ENCODE measurements around the gene TRANK1. TPM values are rescaled to one million over a fixed set of nuclear protein-coding genes. Genes with fewer than 3 reads are reported as not detected.

The TRANK1 gene
- total RNA-seq, 2 donors from 2014 or later = 3.6 to 7.8 TPM

DNA sequence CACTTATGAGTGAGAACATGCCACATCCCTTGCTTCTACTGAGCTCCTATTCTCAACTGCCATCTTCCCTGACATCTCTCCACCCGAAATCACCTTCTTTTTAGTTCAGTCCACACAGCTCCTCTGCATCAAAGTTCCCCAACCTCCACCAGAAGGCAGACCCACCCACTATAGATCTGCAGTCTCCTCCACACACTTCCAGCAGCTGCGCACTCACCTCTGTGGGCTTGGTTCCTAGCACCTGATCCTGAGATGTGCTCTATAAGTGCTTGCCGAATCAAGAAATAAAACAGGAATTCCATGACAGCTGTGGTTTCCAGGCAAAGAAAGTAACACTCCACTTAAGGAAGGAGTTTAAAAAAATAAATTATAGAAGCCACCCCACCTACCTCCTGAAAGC is 85.4 kb downstream of the TRANK1 start:
- no peaks in the 10 kb centered on the region for H3K27me3 ChIP-seq
- no peak overlapping the region for H3K4me3 ChIP-seq
- TF ChIP-seq POLR2A (IDR thresholded peaks at IDR 0.05) (no peak), CTCF (IDR thresholded peaks at IDR 0.05) (no peak)
- no peak overlapping the region for H3K27ac ChIP-seq
- H3K4me1 ChIP-seq = no peaks in the 10 kb centered on the region
- intact Hi-C loops (cut with DNase I) = no loop called here
- H3K36me3 ChIP-seq (replicated peaks in 1 of 2; ENCODE audit: insufficient read depth in 1 of 2, low read depth in 2 of 2) = peaks cover 0 to 12% of the 10 kb centered on the region in 2 donors
- H3K9me3 ChIP-seq = no peaks in the 10 kb centered on the region
- 87 to 96% methylated on average over 3 of the region's 3 CpGs for WGBS, 2 donors
- DNase-seq (no peak), ATAC-seq (no peak)

- Histone ChIP-seq H3K4me1 (no peaks in the 10 kb centered on the region), H3K27me3 (no peaks in the 10 kb centered on the region), H3K4me3 (no peak overlapping the region), H3K36me3 (replicated peaks in 1 of 2; ENCODE audit: insufficient read depth in 1 of 2, low read depth in 2 of 2) (peaks cover 0 to 7% of the 10 kb centered on the region in 2 donors), H3K27ac (no peak overlapping the region), H3K9me3 (no peaks in the 10 kb centered on the region)
- TF ChIP-seq POLR2A (IDR thresholded peaks at IDR 0.05) = no peak
- no peak for TF ChIP-seq CTCF (IDR thresholded peaks at IDR 0.05)
- 77 to 82% methylated on average over 3 of the region's 3 CpGs for WGBS, 2 donors
- no peak for DNase-seq
- ATAC-seq = no peak
- intact Hi-C loops (cut with DNase I) = no loop called here
Measured at GRCh38 chr3:36852071-36852470, 92.8 kb downstream of the TRANK1 start.

GRCh38 chr3:36850743-36851142 is 94.1 kb downstream of the TRANK1 start:
- no peak overlapping the region for H3K27ac ChIP-seq
- no peaks in the 10 kb centered on the region for H3K9me3 ChIP-seq
- DNase-seq (no peak), ATAC-seq (no peak)
- intact Hi-C loops (cut with DNase I) = no loop called here
- no peak overlapping the region for H3K4me3 ChIP-seq
- no peaks in the 10 kb centered on the region for H3K4me1 ChIP-seq
- TF ChIP-seq CTCF (IDR thresholded peaks at IDR 0.05) (no peak), POLR2A (IDR thresholded peaks at IDR 0.05) (no peak)
- 92 to 96% methylated on average over 1 of the region's 1 CpG for WGBS, 2 donors
- H3K27me3 ChIP-seq = no peaks in the 10 kb centered on the region
- H3K36me3 ChIP-seq (replicated peaks in 1 of 2; ENCODE audit: insufficient read depth in 1 of 2, low read depth in 2 of 2) = peaks cover 0 to 2% of the 10 kb centered on the region in 2 donors

DNA sequence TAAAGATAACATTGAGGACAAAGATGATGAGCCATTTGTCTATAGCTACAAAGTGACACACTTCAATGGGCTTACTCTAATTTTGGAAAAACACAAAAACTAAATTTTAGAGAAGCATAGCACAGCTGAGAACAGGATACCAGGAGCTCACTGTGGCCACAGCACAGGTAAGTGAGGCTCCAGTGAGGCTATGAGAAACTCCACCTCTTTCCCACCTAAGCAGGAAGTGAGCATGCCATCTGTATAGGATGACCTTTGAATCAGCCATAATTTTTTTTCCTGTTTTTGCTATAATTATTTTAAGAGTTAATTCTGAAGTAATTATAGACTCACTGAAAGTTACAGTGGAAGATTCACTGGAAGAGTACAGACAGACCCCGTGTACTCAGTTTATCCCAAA is 98.4 kb downstream of the TRANK1 start:
- WGBS, 2 donors = 84 to 92% methylated on average over 1 of the region's 1 CpG
- H3K36me3 ChIP-seq (replicated peaks in 1 of 2; ENCODE audit: insufficient read depth in 1 of 2, low read depth in 2 of 2) = peaks cover 0 to 3% of the 10 kb centered on the region in 2 donors
- no peaks in the 10 kb centered on the region for H3K27me3 ChIP-seq
- TF ChIP-seq POLR2A (IDR thresholded peaks at IDR 0.05) (no peak), CTCF (IDR thresholded peaks at IDR 0.05) (no peak)
- H3K9me3 ChIP-seq = no peaks in the 10 kb centered on the region
- intact Hi-C loops (cut with DNase I) = no loop called here
- H3K4me1 ChIP-seq = no peaks in the 10 kb centered on the region
- no peak overlapping the region for H3K4me3 ChIP-seq
- ATAC-seq (no peak), DNase-seq (no peak)
- H3K27ac ChIP-seq = no peak overlapping the region
